Gastrocnemius medialis (tissue), 4 donors: ENCODE measurements around the gene DUSP15. TPM values are rescaled to one million over a fixed set of nuclear protein-coding genes. Genes with fewer than 3 reads are reported as not detected.

Source experiments
- ATAC-seq, 2 donors: fragments of 150-250 bp; one replicate each; pipeline ENCODE4 v1.9.1; 2016
- DNase-seq, 2 donors: peaks; one replicate each; pipeline ENCODE4 v3.0.0-alpha.2; 2019
- H3K27ac ChIP-seq, 4 donors: fragments of 200-600 bp; sonication (generic); 1 replicate in 1 of 4; 2 replicates in 3 of 4; pipeline ENCODE4 v1.5.1; 2016 to 2018; ENCODE audit warnings: mild to moderate bottlenecking in 2 of 4, moderate library complexity in 1 of 4
- H3K27me3 ChIP-seq, 3 donors: fragments of 200-600 bp; sonication (generic) in 2 of 3; 1 replicate in 1 of 3; 2 replicates in 2 of 3; pipeline versions ENCODE4 v1.5.1 to v1.6.0; 2016 to 2019; ENCODE audit warnings: mild to moderate bottlenecking in 1 of 3, moderate library complexity in 1 of 3
- H3K36me3 ChIP-seq, 2 donors: fragments of 200-600 bp; sonication (generic) in 1 of 2; one replicate each; pipeline ENCODE4 v1.5.1; 2017 to 2018
- H3K4me1 ChIP-seq, 2 donors: fragments of 200-600 bp; sonication (generic) in 1 of 2; one replicate each; pipeline ENCODE4 v1.5.1; 2016 to 2017; ENCODE audit warnings: mild to moderate bottlenecking in 2 of 2
- H3K4me3 ChIP-seq, 4 donors: fragments of 200-600 bp; sonication (generic) in 3 of 4; 1 replicate in 1 of 4; 2 replicates in 3 of 4; pipeline ENCODE4 v1.5.1; 2016 to 2019; ENCODE audit warnings: mild to moderate bottlenecking in 2 of 4
- H3K9me3 ChIP-seq, 3 donors: fragments of 200-600 bp; sonication (generic) in 2 of 3; 1 replicate in 1 of 3; 2 replicates in 2 of 3; pipeline ENCODE4 v1.5.1; 2016 to 2019
- POLR2A ChIP-seq, 2 donors: fragments of 450-650 bp; IDR thresholded peaks; one replicate each; pipeline ENCODE4 v1.6.1; 2017; ENCODE audit warnings: antibody characterized with exemption in 2 of 2, mild to moderate bottlenecking in 2 of 2, moderate library complexity in 2 of 2
- in situ Hi-C, 4 donors: fragments of 200-750 bp; cut with MboI; loops; one replicate each; pipeline versions ENCODE4 v1.15.0 to v1.8.0; 2017; ENCODE audit warnings: low sequenced_read_pairs in 4 of 4
- intact Hi-C: fragments of 100-400 bp; cut with DNase I; formaldehyde crosslinking; loops from one replicate; pipeline ENCODE4 v1.15.1; 2023; ENCODE audit warnings: low total_unique reads
- total RNA-seq, 4 donors: library from RNA; depleted of rRNA; stranded (reverse); fragments of >200 nt; gene quantifications; one replicate each; pipeline versions ENCODE4 v1.1.0 to v1.2.3, GENCODE V29; 2016
- TF ChIP-seq, protein P1 (sequence below), 5 experiments: fragments of 450-650 bp in 3 of 5; fragments of 200-600 bp in 2 of 5; sonication (generic) in 2 of 5; IDR thresholded peaks in 4 of 5; conservative IDR thresholded peaks in 1 of 5; 1 replicate in 4 of 5; 2 replicates in 1 of 5; pipeline ENCODE4 v1.5.1; 2016 to 2019; ENCODE audit warnings: antibody characterized with exemption in 5 of 5, mild to moderate bottlenecking in 3 of 5, moderate library complexity in 3 of 5

The DUSP15 gene
- total RNA-seq, 4 donors from 2014 or later, result 1.1 TPM; not detected in 3

- H3K4me1 ChIP-seq, result no peaks in the 10 kb centered on the region
- H3K27ac ChIP-seq, result peak overlapping the region; percentile 36 to 68 (median 54)
- peak overlapping the region; percentile 59 to 69 (median 62) for H3K4me3 ChIP-seq
- intact Hi-C loops, result loop anchor here (2.0 kb wide), 1 partner anchor 71 kb away; no protein-coding TSS in a partner anchor
- in situ Hi-C loops, result no loop called here
- TF ChIP-seq, protein P1, sequence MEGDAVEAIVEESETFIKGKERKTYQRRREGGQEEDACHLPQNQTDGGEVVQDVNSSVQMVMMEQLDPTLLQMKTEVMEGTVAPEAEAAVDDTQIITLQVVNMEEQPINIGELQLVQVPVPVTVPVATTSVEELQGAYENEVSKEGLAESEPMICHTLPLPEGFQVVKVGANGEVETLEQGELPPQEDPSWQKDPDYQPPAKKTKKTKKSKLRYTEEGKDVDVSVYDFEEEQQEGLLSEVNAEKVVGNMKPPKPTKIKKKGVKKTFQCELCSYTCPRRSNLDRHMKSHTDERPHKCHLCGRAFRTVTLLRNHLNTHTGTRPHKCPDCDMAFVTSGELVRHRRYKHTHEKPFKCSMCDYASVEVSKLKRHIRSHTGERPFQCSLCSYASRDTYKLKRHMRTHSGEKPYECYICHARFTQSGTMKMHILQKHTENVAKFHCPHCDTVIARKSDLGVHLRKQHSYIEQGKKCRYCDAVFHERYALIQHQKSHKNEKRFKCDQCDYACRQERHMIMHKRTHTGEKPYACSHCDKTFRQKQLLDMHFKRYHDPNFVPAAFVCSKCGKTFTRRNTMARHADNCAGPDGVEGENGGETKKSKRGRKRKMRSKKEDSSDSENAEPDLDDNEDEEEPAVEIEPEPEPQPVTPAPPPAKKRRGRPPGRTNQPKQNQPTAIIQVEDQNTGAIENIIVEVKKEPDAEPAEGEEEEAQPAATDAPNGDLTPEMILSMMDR (IDR thresholded peaks at IDR 0.05 in 4 of 5, conservative IDR thresholded peaks at IDR 0.05 in 1 of 5), result peak in 1 of 5 experiments; percentile 15
- peak in 1 of 2 donors; percentile 21 for TF ChIP-seq POLR2A (IDR thresholded peaks at IDR 0.05)
- ATAC-seq (peak; percentile 89 to 96), DNase-seq (peak; percentile 82 to 86)
- H3K9me3 ChIP-seq, result no peaks in the 10 kb centered on the region
- peaks cover 0 to 8% (median 0%) of the 10 kb centered on the region in 3 donors for H3K27me3 ChIP-seq
- H3K36me3 ChIP-seq, result no peaks in the 10 kb centered on the region
These were observed 9.0 kb upstream of the DUSP15 start for GRCh38 chr20:31879143-31879987.

DNA sequence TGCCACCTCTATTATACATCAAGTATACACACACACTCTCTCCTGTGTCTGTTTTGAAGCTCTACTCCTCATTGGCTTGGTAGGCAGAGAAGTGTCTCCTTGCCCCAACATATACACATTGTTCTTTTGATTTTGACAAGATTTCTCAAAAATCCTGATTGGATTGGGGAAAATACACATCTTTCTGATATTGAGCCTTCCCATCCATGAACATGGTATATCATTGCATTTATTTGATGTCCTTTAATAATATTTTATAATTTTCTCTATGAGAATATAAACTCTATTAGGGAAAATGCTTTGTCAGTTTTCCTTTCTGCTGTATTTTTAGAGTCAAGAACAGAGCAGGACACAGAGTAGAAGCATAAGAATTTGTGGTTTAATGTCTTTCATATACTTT lies 7.4 kb upstream of the DUSP15 start:
- H3K27ac ChIP-seq, result no peak overlapping the region
- ATAC-seq (no peak), DNase-seq (no peak)
- no peaks in the 10 kb centered on the region for H3K9me3 ChIP-seq
- no peaks in the 10 kb centered on the region for H3K4me1 ChIP-seq
- peaks cover 0 to 8% (median 0%) of the 10 kb centered on the region in 3 donors for H3K27me3 ChIP-seq
- no peak overlapping the region for H3K4me3 ChIP-seq
- TF ChIP-seq POLR2A (IDR thresholded peaks at IDR 0.05), result no peak
- TF ChIP-seq, protein P1 (IDR thresholded peaks at IDR 0.05 in 4 of 5, conservative IDR thresholded peaks at IDR 0.05 in 1 of 5), result no peak
- H3K36me3 ChIP-seq, result no peaks in the 10 kb centered on the region
- in situ Hi-C loops (no loop called here), intact Hi-C loops (loop anchor here (2.0 kb wide), 1 partner anchor 73 kb away; no protein-coding TSS in a partner anchor)

DNA sequence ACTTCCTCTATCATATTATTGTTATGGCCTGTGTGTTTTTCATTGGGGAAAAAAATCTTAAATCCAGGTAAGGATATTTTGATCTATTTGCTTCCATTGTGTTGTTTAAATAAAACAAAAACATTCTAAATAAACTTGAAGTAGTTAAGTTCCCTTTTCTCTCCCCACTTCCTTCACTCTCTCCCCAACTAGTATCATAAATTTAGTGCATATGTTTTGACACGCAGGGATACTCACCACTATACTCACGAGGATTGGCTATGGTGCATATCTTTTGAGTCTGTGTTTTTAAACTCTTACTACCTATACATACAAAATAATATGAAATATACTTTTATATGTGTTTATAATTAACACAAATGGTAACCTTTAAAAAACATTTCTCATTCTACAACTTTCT lies 5.3 kb upstream of the DUSP15 start:
- intact Hi-C loops (no loop called here), in situ Hi-C loops (no loop called here)
- H3K36me3 ChIP-seq, result no peaks in the 10 kb centered on the region
- ATAC-seq (no peak), DNase-seq (no peak)
- no peaks in the 10 kb centered on the region for H3K9me3 ChIP-seq
- peaks cover 5 to 11% (median 8%) of the 10 kb centered on the region in 3 donors for H3K27me3 ChIP-seq
- H3K4me3 ChIP-seq, result no peak overlapping the region
- H3K27ac ChIP-seq, result no peak overlapping the region
- no peaks in the 10 kb centered on the region for H3K4me1 ChIP-seq
- TF ChIP-seq, protein P1 (IDR thresholded peaks at IDR 0.05 in 4 of 5, conservative IDR thresholded peaks at IDR 0.05 in 1 of 5), result no peak
- no peak for TF ChIP-seq POLR2A (IDR thresholded peaks at IDR 0.05)

GRCh38 chr20:31872406-31872805 lies 2.1 kb upstream of the DUSP15 start:
- in situ Hi-C loops, result no loop called here
- DNase-seq (no peak), ATAC-seq (no peak)
- intact Hi-C loops, result no loop called here
- Histone ChIP-seq H3K27me3 (peaks cover 22 to 29% (median 26%) of the 10 kb centered on the region in 3 donors), H3K36me3 (no peaks in the 10 kb centered on the region), H3K4me1 (peaks cover 5 to 7% of the 10 kb centered on the region in 2 donors), H3K9me3 (no peaks in the 10 kb centered on the region), H3K27ac (no peak overlapping the region), H3K4me3 (no peak overlapping the region)
- TF ChIP-seq, protein P1 (IDR thresholded peaks at IDR 0.05 in 4 of 5, conservative IDR thresholded peaks at IDR 0.05 in 1 of 5), result no peak
- TF ChIP-seq POLR2A (IDR thresholded peaks at IDR 0.05), result no peak
